ENCODE measurements around the gene HECTD1.

HECTD1 gene

GRCh38 chr14:31161274-31161673 is 46.3 kb downstream of the HECTD1 start:
- in situ Hi-C loops (cut with MboI; ENCODE audit: low sequenced_read_pairs) = no loop called here

- in situ Hi-C loops (cut with MboI; ENCODE audit: low sequenced_read_pairs) = no loop called here
Measured at GRCh38 chr14:31159682-31160296, 47.8 kb downstream of the HECTD1 start.

GRCh38 chr14:31154956-31155355 is 52.6 kb downstream of the HECTD1 start:
- in situ Hi-C loops (cut with MboI; ENCODE audit: low sequenced_read_pairs) = no loop called here

GRCh38 chr14:31142455-31143087 is 65.0 kb downstream of the HECTD1 start:
- in situ Hi-C loops (cut with MboI; ENCODE audit: low sequenced_read_pairs) = no loop called here

- in situ Hi-C loops (cut with MboI; ENCODE audit: low sequenced_read_pairs) = no loop called here
Measured at GRCh38 chr14:31139301-31139847, 68.2 kb downstream of the HECTD1 start.

GRCh38 chr14:31138301-31138700 is 69.3 kb downstream of the HECTD1 start:
- in situ Hi-C loops (cut with MboI; ENCODE audit: low sequenced_read_pairs) = no loop called here

- in situ Hi-C loops (cut with MboI; ENCODE audit: low sequenced_read_pairs) = no loop called here
Measured at GRCh38 chr14:31137214-31137889, 70.2 kb downstream of the HECTD1 start.

GRCh38 chr14:31133133-31133532 is 74.5 kb downstream of the HECTD1 start:
- in situ Hi-C loops (cut with MboI; ENCODE audit: low sequenced_read_pairs) = no loop called here

GRCh38 chr14:31128601-31129526 is 78.7 kb downstream of the HECTD1 start:
- in situ Hi-C loops (cut with MboI; ENCODE audit: low sequenced_read_pairs) = no loop called here

GRCh38 chr14:31127690-31128089 is 79.9 kb downstream of the HECTD1 start:
- in situ Hi-C loops (cut with MboI; ENCODE audit: low sequenced_read_pairs) = no loop called here

GRCh38 chr14:31126680-31127079 is 80.9 kb downstream of the HECTD1 start:
- in situ Hi-C loops (cut with MboI; ENCODE audit: low sequenced_read_pairs) = no loop called here

GRCh38 chr14:31125231-31125630 is 82.4 kb downstream of the HECTD1 start:
- in situ Hi-C loops (cut with MboI; ENCODE audit: low sequenced_read_pairs) = no loop called here

- in situ Hi-C loops (cut with MboI; ENCODE audit: low sequenced_read_pairs) = no loop called here
Measured at GRCh38 chr14:31124197-31124596, 83.4 kb downstream of the HECTD1 start.

GRCh38 chr14:31122921-31123320 is 84.7 kb downstream of the HECTD1 start:
- in situ Hi-C loops (cut with MboI; ENCODE audit: low sequenced_read_pairs) = no loop called here

- in situ Hi-C loops (cut with MboI; ENCODE audit: low sequenced_read_pairs) = no loop called here
Measured at GRCh38 chr14:31122098-31122611, 85.4 kb downstream of the HECTD1 start.

GRCh38 chr14:31118892-31119291 is 88.7 kb downstream of the HECTD1 start:
- in situ Hi-C loops (cut with MboI; ENCODE audit: low sequenced_read_pairs) = no loop called here

- in situ Hi-C loops (cut with MboI; ENCODE audit: low sequenced_read_pairs) = no loop called here
Measured at GRCh38 chr14:31113794-31114193, 93.8 kb downstream of the HECTD1 start.

GRCh38 chr14:31110872-31111271 is 96.7 kb downstream of the HECTD1 start:
- in situ Hi-C loops (cut with MboI; ENCODE audit: low sequenced_read_pairs) = no loop called here

- in situ Hi-C loops (cut with MboI; ENCODE audit: low sequenced_read_pairs) = no loop called here
Measured at GRCh38 chr14:31109257-31109656, 98.3 kb downstream of the HECTD1 start.

GRCh38 chr14:31106768-31107167 is 100.8 kb downstream of the HECTD1 start:
- in situ Hi-C loops (cut with MboI; ENCODE audit: low sequenced_read_pairs) = no loop called here

GRCh38 chr14:31097081-31097480 is 110.5 kb downstream of the HECTD1 start:
- in situ Hi-C loops (cut with MboI; ENCODE audit: low sequenced_read_pairs) = no loop called here

Measured in HL-60/S4 treated with retinoic acid at 250 ng/mL for 4 days and 3 days (cell line).